AG09309 (cell line): Measurements from ENCODE around the gene ZFP82.

ENCODE experiments used
- DNase-seq: peaks from one replicate; pipeline ENCODE4 v3.0.0-alpha.2; 2010; ENCODE audit warnings: low read depth
- H3K4me3 ChIP-seq: 2 replicates; pipeline ENCODE4 v1.5.1; 2011; ENCODE audit warnings: mild to moderate bottlenecking, low read depth, low read length, moderate library complexity; ENCODE audit not compliant: control insufficient read depth
- CTCF ChIP-seq: IDR thresholded peaks from 2 replicates; pipeline ENCODE4 v1.5.1; 2011; ENCODE audit warnings: mild to moderate bottlenecking, low read depth, low read length, inconsistent platforms; ENCODE audit not compliant: insufficient read depth, control insufficient read depth; ENCODE audit errors: missing control alignments

ZFP82 gene

GRCh38 chr19:36377541-36378178 is 40.8 kb downstream of the ZFP82 start:
- DNase-seq = no peak
- H3K4me3 ChIP-seq = peak overlapping the region; percentile 80; the same call in 1 of the 2 replicates
- TF ChIP-seq CTCF = no peak

GRCh38 chr19:36373638-36374156 is 44.7 kb downstream of the ZFP82 start:
- H3K4me3 ChIP-seq = no peak overlapping the region
- no peak for TF ChIP-seq CTCF

GRCh38 chr19:36371886-36372285 is 46.6 kb downstream of the ZFP82 start:
- no peak for DNase-seq
- H3K4me3 ChIP-seq = no peak overlapping the region
- no peak for TF ChIP-seq CTCF

More at GRCh38 chr19:36373638-36374156, 44.7 kb downstream of the ZFP82 start:
- DNase-seq = no peak

GRCh38 chr19:36363845-36364244 is 54.6 kb downstream of the ZFP82 start:
- no peak overlapping the region for H3K4me3 ChIP-seq
- DNase-seq = no peak
- no peak for TF ChIP-seq CTCF
